K562 (cell line): Measurements from ENCODE around the gene KRT24. TPM values are rescaled to one million over a fixed set of nuclear protein-coding genes. Genes with fewer than 3 reads are reported as not detected.

Experiments used
- ATAC-seq: fragments of 200-7000 bp; cut with Tn5 transposase; 3 replicates; pipeline ENCODE4 v1.9.1; 2020; ENCODE audit warnings: moderate library complexity
- BruUV-seq: library from RNA; stranded (reverse); fragments of 400-500 nt; replicated peaks from 2 replicates; lab custom pipeline; 2021; lab: Mats Ljungman, UMichigan
- CTCF ChIA-PET: fragments of 300-600 bp; formaldehyde crosslinking; extraction: SDS; loops from one replicate; lab custom pipeline; 2021; ENCODE audit warnings: low intra/inter-chr PET ratio; lab: Yijun Ruan, JAX
- POLR2A ChIA-PET: fragments of 300-600, 350-650 bp; sonication (Branson Sonifier 250); formaldehyde crosslinking; extraction: SDS; loops from one replicate; lab custom pipeline; 2021; ENCODE audit warnings: antibody characterized with exemption, inconsistent platforms; lab: Yijun Ruan, JAX
- DNase-seq, 4 experiments: peaks; one replicate each; pipeline versions ENCODE4 v3.0.0 to v3.0.0-alpha.2; 2011 to 2018; ENCODE audit warnings: low spot score in 3 of 4, mixed read lengths in 3 of 4; ENCODE audit errors: extremely low read depth in 1 of 4
- FAIRE-seq: peaks from 2 replicates; lab custom pipeline; 2011; peaks lifted over from hg19 to GRCh38; lab: Jason Lieb, UNC
- H2AFZ ChIP-seq: 2 replicates; pipeline ENCODE4 v1.6.0; 2011; ENCODE audit warnings: low read depth, low read length, control low read depth, inconsistent platforms
- H3K27ac ChIP-seq: fragments of 200-600 bp; 3 replicates; pipeline ENCODE4 v1.8.0; 2011; ENCODE audit warnings: low read depth, mild to moderate bottlenecking, control low read depth, inconsistent platforms, low read length, moderate library complexity, mixed read lengths; ENCODE audit errors: extremely low read depth
- H3K27me3 ChIP-seq, 2 experiments: fragments of 300-600 bp in 1 of 2; 2 replicates in 1 of 2; 3 replicates in 1 of 2; pipeline versions ENCODE4 v1.6.0 to v1.8.0; 2011; ENCODE audit warnings: inconsistent platforms in 2 of 2, low read length in 2 of 2, mild to moderate bottlenecking in 1 of 2, mixed read lengths in 1 of 2, moderate library complexity in 1 of 2; ENCODE audit not compliant: control insufficient read depth in 2 of 2, insufficient read depth in 2 of 2
- H3K36me3 ChIP-seq: fragments of 300-600 bp; 3 replicates; pipeline ENCODE4 v1.8.0; 2011; ENCODE audit warnings: mild to moderate bottlenecking, low read length, inconsistent platforms; ENCODE audit not compliant: control insufficient read depth, insufficient read depth
- H3K4me1 ChIP-seq, 2 experiments: fragments of 200-600 bp in 1 of 2; replicated peaks in 1 of 2; 2 replicates in 1 of 2; 3 replicates in 1 of 2; pipeline versions ENCODE4 v1.5.1 to v1.8.0; 2011; ENCODE audit warnings: inconsistent platforms in 2 of 2, low read length in 2 of 2, mild to moderate bottlenecking in 1 of 2, mixed read lengths in 1 of 2, moderate library complexity in 1 of 2; ENCODE audit not compliant: control insufficient read depth in 2 of 2, insufficient read depth in 2 of 2
- H3K4me2 ChIP-seq: 2 replicates; pipeline ENCODE4 v1.6.1; 2011; ENCODE audit warnings: low read length, control low read depth, inconsistent platforms, mixed read lengths; ENCODE audit not compliant: insufficient read depth
- H3K4me3 ChIP-seq: fragments of 200-600 bp; sonication (generic), shearing (Covaris generic); 2 replicates; pipeline ENCODE4 v1.5.1; 2016; ENCODE audit warnings: control low read depth, inconsistent platforms
- H3K79me2 ChIP-seq: fragments of 200-600 bp; 3 replicates; pipeline ENCODE4 v1.8.0; 2011; ENCODE audit warnings: low read length, inconsistent platforms; ENCODE audit not compliant: control insufficient read depth, insufficient read depth
- H3K9ac ChIP-seq, 2 experiments: 2 replicates each; pipeline versions ENCODE4 v1.6.0 to v1.6.1; 2011; ENCODE audit warnings: low read depth in 2 of 2, low read length in 2 of 2, control low read depth in 1 of 2, inconsistent platforms in 1 of 2, mild to moderate bottlenecking in 1 of 2, mixed read lengths in 1 of 2; ENCODE audit not compliant: insufficient read depth in 1 of 2
- H3K9me1 ChIP-seq: one replicate; pipeline ENCODE4 v1.6.0; 2011; ENCODE audit warnings: inconsistent platforms, mild to moderate bottlenecking, low read length, moderate library complexity; ENCODE audit not compliant: control insufficient read depth, insufficient read depth
- H3K9me3 ChIP-seq: replicated peaks from 2 replicates; pipeline ENCODE4 v1.5.1; 2011; ENCODE audit warnings: low read depth, low read length, inconsistent platforms; ENCODE audit not compliant: control insufficient read depth, insufficient read depth
- H4K20me1 ChIP-seq: replicated peaks from 2 replicates; pipeline ENCODE4 v1.6.1; 2011; ENCODE audit warnings: low read length, inconsistent platforms, mixed read lengths; ENCODE audit not compliant: control insufficient read depth, insufficient read depth
- ARID3A ChIP-seq: IDR thresholded peaks from 2 replicates; pipeline ENCODE4 v1.6.1; 2012; ENCODE audit warnings: low read depth, low read length, improper control_type of control experiment, borderline replicate concordance
- ARNT ChIP-seq, 2 experiments: fragments of 450-650 bp; IDR thresholded peaks; 2 replicates each; pipeline ENCODE4 v1.6.1; 2016; ENCODE audit warnings: mild to moderate bottlenecking in 1 of 2
- CREB3L1 ChIP-seq: fragments of 450-650 bp; IDR thresholded peaks from 2 replicates; pipeline ENCODE4 v1.6.1; 2014; ENCODE audit warnings: low read depth, mild to moderate bottlenecking, moderate library complexity, borderline replicate concordance
- EGR1 ChIP-seq: fragments of 450-650 bp; conservative IDR thresholded peaks from 2 replicates; pipeline ENCODE4 v1.6.1; 2017; ENCODE audit warnings: mild to moderate bottlenecking
- HEY1 ChIP-seq: fragments of 250-450 bp; sonication (Bioruptor Pico); IDR thresholded peaks from 2 replicates; pipeline ENCODE4 v1.5.0; 2020; ENCODE audit warnings: mild to moderate bottlenecking, moderate library complexity, borderline replicate concordance
- RAD51 ChIP-seq: fragments of 450-650 bp; IDR thresholded peaks from 2 replicates; pipeline ENCODE4 v1.7.1; 2016; ENCODE audit warnings: low read depth, mild to moderate bottlenecking, borderline replicate concordance
- SETDB1 ChIP-seq: IDR thresholded peaks from one replicate; pipeline ENCODE4 v1.6.1; 2012; ENCODE audit warnings: low read length, control low read depth, inconsistent platforms
- ZBTB7A ChIP-seq: IDR thresholded peaks from 2 replicates; pipeline ENCODE4 v1.6.1; 2011; ENCODE audit warnings: low read depth, mild to moderate bottlenecking, low read length, moderate library complexity, borderline replicate concordance; ENCODE audit not compliant: control insufficient read depth
- ZHX1 ChIP-seq: fragments of 150-350 bp; conservative IDR thresholded peaks from 2 replicates; pipeline ENCODE4 v1.6.1; 2014; ENCODE audit warnings: low read length
- ZNF184 ChIP-seq: sonication (generic); formaldehyde crosslinking; IDR thresholded peaks from 2 replicates; pipeline ENCODE4 v1.5.0; 2020; ENCODE audit warnings: missing genetic modification reagents
- ZNF232 ChIP-seq: sonication (generic); formaldehyde crosslinking; IDR thresholded peaks from 2 replicates; pipeline ENCODE4 v1.8.0; 2022; ENCODE audit warnings: mild to moderate bottlenecking, missing genetic modification reagents
- ZNF347 ChIP-seq: fragments of 450-650 bp; formaldehyde crosslinking; IDR thresholded peaks from 2 replicates; pipeline ENCODE4 v1.4.0; 2020; ENCODE audit warnings: low read depth, mild to moderate bottlenecking, moderate library complexity
- ZNF507 ChIP-seq: conservative IDR thresholded peaks from 2 replicates; pipeline ENCODE4 v1.6.1; 2017; ENCODE audit warnings: missing genetic modification characterization, missing compliant biosample characterization
- WGBS: fragments of 100-300 bp; shearing (Covaris generic); methylation state at CpG from one replicate; pipeline ENCODE4 v1.1.6; 2016; ENCODE audit warnings: low coverage, mixed read lengths; ENCODE audit not compliant: insufficient coverage; ENCODE audit errors: missing lambda C conversion rate; 5-methylcytosine and 5-hydroxymethylcytosine counted together
- in situ Hi-C: fragments of 300-500 bp; cut with MboI; formaldehyde crosslinking; loops from 4 replicates; pipeline ENCODE4 v1.15.0; 2018; ENCODE audit warnings: inconsistent platforms, mixed read lengths
- intact Hi-C: fragments of 100-400 bp; cut with micrococcal nuclease; formaldehyde crosslinking; loops from 2 replicates; pipeline ENCODE4 v1.14.2; 2022
- polyA plus RNA-seq, 8 experiments: library from polyadenylated mRNA; depleted of rRNA in 4 of 8; stranded (reverse) in 5 of 8; unstranded in 3 of 8; fragments of >200 nt; fragmentation: Nextera tagmentation in 2 of 8; fragmentation: Illumina TruSeq in 1 of 8; extraction: Ambion mirVana in 2 of 8; extraction: Trizol in 1 of 8; gene quantifications; 2 replicates each; pipeline versions ENCODE4 v1.2.1 to v1.2.3, GENCODE V29; 2011 to 2014; ENCODE audit warnings: inconsistent platforms in 1 of 8, missing spikeins in 1 of 8
- total RNA-seq, 7 experiments: library from RNA; depleted of rRNA in 6 of 7; stranded (reverse); fragments of >200 nt in 6 of 7; fragmentation: Illumina TruSeq in 2 of 7; extraction: Trizol in 2 of 7; gene quantifications; 2 replicates each; pipeline versions ENCODE4 v1.2.1 to v1.2.3, GENCODE V29; 2011 to 2021; ENCODE audit warnings: low replicate concordance in 1 of 7
- TF ChIP-seq, protein P1 (sequence below): sonication (generic); formaldehyde crosslinking; IDR thresholded peaks from 2 replicates; pipeline ENCODE4 v1.8.1; 2023; ENCODE audit warnings: mild to moderate bottlenecking, missing genetic modification reagents, moderate library complexity
- TF ChIP-seq, protein P2 (sequence below): sonication (generic); formaldehyde crosslinking; IDR thresholded peaks from 2 replicates; pipeline ENCODE4 v1.9.0; 2022; ENCODE audit warnings: mild to moderate bottlenecking, missing genetic modification reagents

The KRT24 gene
- total and polyA plus RNA-seq, 9 of the 15 experiments (the other 6 are each of a cell fraction or from before 2014, with no cell fraction given), result not detected

DNA sequence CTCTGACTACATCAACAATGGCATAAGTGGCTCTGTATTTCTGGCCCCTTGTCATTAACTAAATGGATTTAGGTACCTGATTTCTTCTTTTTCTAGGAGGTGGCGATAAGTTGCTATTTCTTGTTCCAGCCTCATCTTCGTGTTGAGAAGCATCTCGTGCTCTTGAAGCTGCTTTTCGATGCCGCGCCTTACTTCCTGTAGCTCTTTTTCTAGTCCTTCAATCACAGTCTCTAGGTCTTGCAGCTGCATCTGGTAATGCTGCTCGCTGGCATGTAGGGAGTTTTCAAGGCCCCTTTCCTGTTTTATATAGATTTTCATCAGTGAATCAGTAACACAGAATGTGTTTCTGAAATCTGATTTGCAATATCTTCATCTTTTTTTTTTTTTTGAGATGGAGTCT lies 43.6 kb downstream of the KRT24 start:
- no peak overlapping the region for H3K27ac ChIP-seq
- FAIRE-seq (no peak), DNase-seq (no peak), ATAC-seq (no peak)
- ChIA-PET CTCF (no interaction called here), POLR2A (interaction anchor here (0.7 to 1.6 kb wide), 3 partner anchors 11 to 185 kb away, joined by 3 to 4 read pairs (median 3); no protein-coding TSS in a partner anchor)
- no peak overlapping the region for H3K4me2 ChIP-seq
- H3K9ac ChIP-seq, result no peak overlapping the region
- no peak overlapping the region for H3K4me3 ChIP-seq
- no peak overlapping the region for H2AFZ ChIP-seq
- H3K36me3 ChIP-seq, result no peaks in the 10 kb centered on the region
- H4K20me1 ChIP-seq, result 0 out of 2 replicates have a peak, but pooled peaks cover 3% of the 10 kb centered on the region
- no peaks in the 10 kb centered on the region for H3K79me2 ChIP-seq
- H3K27me3 ChIP-seq, result peaks cover 6 to 12% of the 10 kb centered on the region in 2 experiments; a peak in 3 of 5 replicates
- intact Hi-C loops (no loop called here), in situ Hi-C loops (no loop called here)
- H3K4me1 ChIP-seq, result peaks cover 0 to under 1% of the 10 kb centered on the region in 2 experiments; a peak in 1 of 5 replicates
- H3K9me1 ChIP-seq, result no peaks in the 10 kb centered on the region
- H3K9me3 ChIP-seq, result no peaks in the 10 kb centered on the region
- 26% methylated on average over 7 of the region's 7 CpGs for WGBS
- no TSS peak for BruUV-seq
- no peak for TF ChIP-seq ZBTB7A
- TF ChIP-seq ZNF507 (tag), result no peak
- TF ChIP-seq SETDB1, result no peak
- no peak for TF ChIP-seq HEY1 (CRISPR knock-in tag)
- no peak for TF ChIP-seq ZNF184 (CRISPR knock-in tag)
- no peak for TF ChIP-seq EGR1
- no peak for TF ChIP-seq CREB3L1
- TF ChIP-seq ZNF347, result no peak
- TF ChIP-seq, protein P1, sequence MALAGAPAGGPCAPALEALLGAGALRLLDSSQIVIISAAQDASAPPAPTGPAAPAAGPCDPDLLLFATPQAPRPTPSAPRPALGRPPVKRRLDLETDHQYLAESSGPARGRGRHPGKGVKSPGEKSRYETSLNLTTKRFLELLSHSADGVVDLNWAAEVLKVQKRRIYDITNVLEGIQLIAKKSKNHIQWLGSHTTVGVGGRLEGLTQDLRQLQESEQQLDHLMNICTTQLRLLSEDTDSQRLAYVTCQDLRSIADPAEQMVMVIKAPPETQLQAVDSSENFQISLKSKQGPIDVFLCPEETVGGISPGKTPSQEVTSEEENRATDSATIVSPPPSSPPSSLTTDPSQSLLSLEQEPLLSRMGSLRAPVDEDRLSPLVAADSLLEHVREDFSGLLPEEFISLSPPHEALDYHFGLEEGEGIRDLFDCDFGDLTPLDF (CRISPR knock-in tag), result no peak
- no peak for TF ChIP-seq RAD51
- TF ChIP-seq ARID3A, result no peak
- no peak for TF ChIP-seq ZHX1
- no peak for TF ChIP-seq ARNT (IDR thresholded peaks at IDR 0.05)
- TF ChIP-seq, protein P2, sequence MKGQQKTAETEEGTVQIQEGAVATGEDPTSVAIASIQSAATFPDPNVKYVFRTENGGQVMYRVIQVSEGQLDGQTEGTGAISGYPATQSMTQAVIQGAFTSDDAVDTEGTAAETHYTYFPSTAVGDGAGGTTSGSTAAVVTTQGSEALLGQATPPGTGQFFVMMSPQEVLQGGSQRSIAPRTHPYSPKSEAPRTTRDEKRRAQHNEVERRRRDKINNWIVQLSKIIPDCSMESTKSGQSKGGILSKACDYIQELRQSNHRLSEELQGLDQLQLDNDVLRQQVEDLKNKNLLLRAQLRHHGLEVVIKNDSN (CRISPR knock-in tag), result no peak
- TF ChIP-seq ZNF232 (CRISPR knock-in tag), result no peak
